Aorta (tissue), 5 donors: Measurements from ENCODE around the gene PROK1. TPM values are rescaled to one million over a fixed set of nuclear protein-coding genes. Genes with fewer than 3 reads are reported as not detected.
"Not testable (repeated sequence)": the region's sequence is repeated elsewhere in the genome, so short reads cannot be mapped to it uniquely, and the experiment has no call there.

ENCODE experiments used
- ATAC-seq: fragments of 200-7000 bp; cut with Tn5 transposase; one replicate; pipeline ENCODE4 v1.9.1; 2022; ENCODE audit warnings: moderate library complexity; ENCODE audit not compliant: low FRiP score
- DNase-seq, 2 donors: peaks; one replicate each; pipeline ENCODE4 v3.0.0-alpha.2; 2020
- H3K27ac ChIP-seq, 2 donors: one replicate each; pipeline ENCODE4 v1.5.1; 2013; ENCODE audit warnings: low read length in 2 of 2, mild to moderate bottlenecking in 2 of 2, moderate library complexity in 2 of 2, control low read depth in 1 of 2, inconsistent platforms in 1 of 2, low read depth in 1 of 2
- H3K27me3 ChIP-seq, 2 donors: one replicate each; pipeline ENCODE4 v1.6.1; 2013; ENCODE audit warnings: control low read depth in 1 of 2, low read length in 1 of 2, mild to moderate bottlenecking in 1 of 2, moderate library complexity in 1 of 2; ENCODE audit not compliant: insufficient read depth in 2 of 2, control insufficient read depth in 1 of 2
- H3K36me3 ChIP-seq, 2 donors: one replicate each; pipeline ENCODE4 v1.6.1; 2013; ENCODE audit warnings: control low read depth in 1 of 2, low read length in 1 of 2, mild to moderate bottlenecking in 1 of 2; ENCODE audit not compliant: insufficient read depth in 2 of 2, control insufficient read depth in 1 of 2
- H3K4me1 ChIP-seq, 2 donors: one replicate each; pipeline ENCODE4 v1.6.1; 2013; ENCODE audit warnings: low read length in 2 of 2, control low read depth in 1 of 2, mild to moderate bottlenecking in 1 of 2, moderate library complexity in 1 of 2; ENCODE audit not compliant: insufficient read depth in 2 of 2, control insufficient read depth in 1 of 2
- H3K4me3 ChIP-seq, 2 donors: one replicate each; pipeline ENCODE4 v1.5.1; 2013; ENCODE audit warnings: low read length in 2 of 2, control low read depth in 1 of 2, mild to moderate bottlenecking in 1 of 2
- H3K9me3 ChIP-seq: one replicate; pipeline ENCODE4 v1.6.1; 2013; ENCODE audit warnings: mild to moderate bottlenecking, low read length; ENCODE audit not compliant: control insufficient read depth
- WGBS, 2 donors: extraction: QIAGEN DNeasy Blood & Tissue Kit; methylation state at CpG; one replicate each; pipeline ENCODE4 v1.1.7; 2013; 5-methylcytosine and 5-hydroxymethylcytosine counted together
- intact Hi-C, 2 donors: fragments of 100-400 bp; cut with DNase I; formaldehyde crosslinking; loops; one replicate each; pipeline versions ENCODE4 v1.14.2 to v1.15.0; 2022
- long read RNA-seq, 2 donors: library from polyadenylated mRNA; unstranded; transcript quantifications; one replicate each; pipeline ENCODE4 v2.0.0, GENCODE V29; 2020 to 2021
- polyA plus RNA-seq, 2 donors: library from polyadenylated mRNA; stranded (reverse); fragments of 200-250 nt; gene quantifications; one replicate each; pipeline ENCODE4 v1.2.3, GENCODE V29; 2013
- total RNA-seq, 2 donors: library from RNA; stranded (reverse); fragmentation: NEBNext Ultra II Directional; extraction: Animal tissue kit (Norgen Biotek cat#: 25700); gene quantifications; one replicate each; pipeline ENCODE4 v1.2.1, GENCODE V29; 2021
- donor health status: healthy with polysubstance abuse.
- donor health status: Bipolar disorder and iron deficiency.
- donor health status: DM: no; HTN: no; CAD: no.
- donor health status: DM: no; HTN: no; CAD: no.
- donor health status: DM: yes; HTN: yes; CAD: no.

Gene PROK1, protein sequence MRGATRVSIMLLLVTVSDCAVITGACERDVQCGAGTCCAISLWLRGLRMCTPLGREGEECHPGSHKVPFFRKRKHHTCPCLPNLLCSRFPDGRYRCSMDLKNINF
- total RNA-seq (under 1 TPM; 0.26 to 0.27 TPM), polyA plus RNA-seq (under 1 TPM in 1 of 2 donors, not detected in 1; 0.25 TPM)
- long read RNA-seq, donor 1 = 0 reads
- long read RNA-seq, donor 2 = 0 reads

DNA sequence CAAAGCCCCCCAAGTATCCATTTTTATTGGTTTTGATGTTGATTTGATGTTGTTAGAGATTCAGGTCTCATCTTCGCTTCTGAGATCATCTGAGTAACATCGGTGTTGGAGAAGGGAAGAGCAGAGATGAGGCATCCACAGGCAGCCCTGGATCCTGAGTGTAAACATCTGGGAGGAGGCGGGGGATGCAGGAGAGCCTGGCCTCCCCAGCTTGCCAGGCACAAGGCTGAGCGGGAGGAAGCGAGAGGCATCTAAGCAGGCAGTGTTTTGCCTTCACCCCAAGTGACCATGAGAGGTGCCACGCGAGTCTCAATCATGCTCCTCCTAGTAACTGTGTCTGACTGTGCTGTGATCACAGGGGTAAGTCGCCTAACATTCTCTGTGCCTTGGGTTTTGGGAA, at the start of gene PROK1:
Gene PROK1, plus strand, starts transcription at position 221 of the 400 bp plus-strand sequence. Its CDS starts 68 bp downstream, at position 289.
- DNase-seq = peak in 1 of 2 donors; percentile 52

DNA sequence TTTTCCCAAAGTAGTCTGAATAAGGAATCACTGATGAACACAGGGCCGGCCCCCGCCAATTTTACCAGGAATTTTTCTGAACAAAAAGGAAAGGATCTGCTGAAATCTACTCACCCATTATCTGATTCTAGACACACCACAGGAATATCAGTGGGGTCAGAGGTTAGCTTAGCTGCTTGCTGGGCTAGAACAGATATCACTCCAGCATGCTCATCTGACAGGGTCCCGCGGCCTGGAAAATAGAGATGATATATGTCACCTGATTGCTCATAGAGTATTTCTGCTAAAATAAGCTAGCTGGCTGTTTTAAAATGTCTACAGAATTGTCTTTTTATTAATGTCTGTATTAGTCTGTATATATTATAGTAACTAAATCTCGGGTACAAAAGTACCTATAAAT, 47.1 kb upstream of the PROK1 start:
- Histone ChIP-seq H3K36me3 (peaks cover 0 to 7% of the 10 kb centered on the region in 2 donors), H3K4me3 (no peak overlapping the region), H3K4me1 (no peaks in the 10 kb centered on the region), H3K27me3 (no peaks in the 10 kb centered on the region), H3K27ac (no peak overlapping the region), H3K9me3 (no peaks in the 10 kb centered on the region)
- DNase-seq (no peak), ATAC-seq (no peak)
- 92% methylated on average over 5 of the region's 5 CpGs for WGBS, 2 donors
- intact Hi-C loops = no loop called here

More for the DNA sequence above, at the start of gene PROK1:
- no peak for ATAC-seq
- WGBS, 2 donors = 89 to 93% methylated on average over 8 of the region's 8 CpGs
- Histone ChIP-seq H3K4me1 (no peaks in the 10 kb centered on the region), H3K27ac (no peak within 1 kb of the TSS), H3K36me3 (no peaks in the 10 kb centered on the region), H3K4me3 (no peak within 1 kb of the TSS), H3K27me3 (no peaks in the 10 kb centered on the region), H3K9me3 (no peaks in the 10 kb centered on the region)
- intact Hi-C loops = loop anchor here in 1 of 2 donors (10.0 kb wide), 1 partner anchor 136 kb away; no protein-coding TSS in a partner anchor

DNA sequence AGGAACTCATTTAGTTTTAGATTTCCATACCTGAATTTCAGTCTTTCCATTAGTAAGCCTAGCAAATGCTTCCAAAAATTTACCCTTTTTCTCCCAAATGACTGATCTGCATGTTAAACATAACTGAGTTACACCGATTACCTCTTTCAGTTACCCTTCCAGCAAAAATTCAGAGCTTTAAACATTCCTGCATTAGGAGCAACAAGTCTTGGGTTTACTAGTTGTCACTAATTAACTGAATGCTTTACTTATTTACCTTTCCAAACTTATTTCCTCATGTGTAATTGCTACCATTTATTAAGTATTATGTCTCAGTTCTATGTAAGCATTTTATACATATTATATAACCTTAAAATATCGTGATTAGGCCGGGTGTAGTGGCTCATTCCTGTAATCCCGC, 46.5 kb upstream of the PROK1 start:
- H3K36me3 ChIP-seq = peaks cover 0 to 7% of the 10 kb centered on the region in 2 donors
- intact Hi-C loops = no loop called here
- no peaks in the 10 kb centered on the region for H3K9me3 ChIP-seq

DNA sequence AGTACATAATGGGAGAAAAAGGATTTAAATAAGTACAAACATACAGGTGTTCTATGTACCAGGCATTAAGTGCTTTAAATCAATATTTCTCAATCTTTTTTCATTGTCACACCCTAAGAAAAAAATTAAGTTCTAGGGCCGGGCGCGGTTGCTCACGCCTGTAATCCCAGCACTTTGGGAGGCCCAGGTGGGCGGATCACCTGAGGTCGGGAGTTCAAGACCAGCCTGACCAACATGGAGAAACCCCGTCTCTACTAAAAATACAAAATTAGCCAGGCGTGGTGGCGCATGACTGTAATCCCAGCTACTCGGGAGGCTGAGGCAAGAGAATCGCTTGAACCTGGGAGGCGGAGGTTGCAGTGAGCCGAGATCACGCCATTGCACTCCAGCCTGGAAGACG, 44.5 kb upstream of the PROK1 start:
- not testable (repeated sequence) for H3K4me3 ChIP-seq, H3K27me3 ChIP-seq, H3K9me3 ChIP-seq, DNase-seq, ATAC-seq, H3K4me1 ChIP-seq, H3K36me3 ChIP-seq, H3K27ac ChIP-seq
- 78 to 84% methylated on average over 14 to 15 of the region's 15 CpGs for WGBS, 2 donors
- intact Hi-C loops = loop anchor here (2.0 to 5.0 kb wide), 4 partner anchors 16 to 199 kb away; partner anchors contain the start of genes RBM15 (in 2 of the 2) and SLC16A4 (in 1 of the 2)

More for the DNA sequence above, 46.5 kb upstream of the PROK1 start:
- Histone ChIP-seq H3K27me3 (no peaks in the 10 kb centered on the region), H3K4me3 (no peak overlapping the region), H3K4me1 (no peaks in the 10 kb centered on the region), H3K27ac (no peak overlapping the region)
- no peak for DNase-seq
- WGBS, 2 donors = 92% methylated on average over 4 of the region's 4 CpGs
- no peak for ATAC-seq

DNA sequence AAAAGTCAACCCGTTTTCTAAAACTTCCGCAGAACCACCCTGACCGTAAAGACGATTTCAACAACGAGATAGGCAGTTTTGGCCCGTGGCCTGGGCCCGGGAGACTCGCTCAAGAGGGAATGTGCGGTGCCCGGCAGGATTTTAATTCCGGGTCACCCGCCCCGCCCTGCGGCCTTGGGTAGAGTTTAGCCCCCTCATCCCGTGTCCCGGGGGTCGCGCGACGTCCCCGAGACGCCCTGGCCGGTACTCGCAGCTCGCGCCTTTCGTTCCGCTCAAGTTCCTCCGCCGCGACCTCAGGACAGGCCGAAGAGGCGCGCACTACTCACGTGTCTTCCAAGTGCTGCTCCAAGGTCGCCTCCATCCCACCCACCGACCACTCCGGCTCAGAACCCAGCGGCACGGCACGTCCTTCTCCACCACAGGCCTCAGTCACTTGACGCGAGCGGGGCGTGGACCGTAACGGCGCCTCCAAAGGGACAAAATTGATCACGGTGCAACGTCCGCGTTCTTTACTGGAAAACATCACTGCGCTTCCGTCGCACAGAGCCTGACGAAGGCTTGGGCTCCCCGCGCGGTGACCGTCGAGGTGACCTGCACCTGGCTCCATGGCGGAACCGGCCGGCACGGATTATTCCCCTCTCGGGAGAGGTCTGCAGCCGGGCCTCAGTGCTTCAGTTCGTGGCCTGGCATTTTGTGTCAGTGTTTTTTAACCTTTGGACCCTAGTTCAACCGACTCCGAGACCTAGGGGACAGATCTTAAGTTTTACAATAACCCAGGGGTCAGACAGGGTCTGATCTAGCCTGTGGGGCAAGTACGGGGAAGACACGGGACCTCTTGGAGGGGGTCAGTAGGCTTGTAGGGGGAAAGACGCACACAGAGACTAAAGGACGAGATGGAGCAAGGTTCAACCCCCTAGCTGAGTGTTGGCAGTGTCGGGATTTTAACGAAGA, 43.4 kb upstream of the PROK1 start, which contains the start of gene LAMTOR5:
Gene LAMTOR5, minus strand, starts transcription at position 435 of the 951 bp plus-strand sequence. Its CDS starts 74 bp downstream, at position 361.
- 0 to 1% methylated on average over 76 of the region's 76 CpGs for WGBS, 2 donors
- Histone ChIP-seq H3K9me3 (no peaks in the 10 kb centered on the region), H3K4me3 (peak within 1 kb of the TSS; percentile 81 to 82), H3K4me1 (no peaks in the 10 kb centered on the region), H3K36me3 (peaks cover 0 to under 1% of the 10 kb centered on the region in 2 donors), H3K27me3 (no peaks in the 10 kb centered on the region), H3K27ac (peak within 1 kb of the TSS; percentile 47 to 81)
- DNase-seq (peak; percentile 96 to 98), ATAC-seq (peak; percentile 97)
- intact Hi-C loops = loop anchor here (2.0 to 5.0 kb wide), 4 partner anchors 17 to 200 kb away; partner anchors contain the start of genes RBM15 (in 2 of the 2) and SLC16A4 (in 1 of the 2)

DNA sequence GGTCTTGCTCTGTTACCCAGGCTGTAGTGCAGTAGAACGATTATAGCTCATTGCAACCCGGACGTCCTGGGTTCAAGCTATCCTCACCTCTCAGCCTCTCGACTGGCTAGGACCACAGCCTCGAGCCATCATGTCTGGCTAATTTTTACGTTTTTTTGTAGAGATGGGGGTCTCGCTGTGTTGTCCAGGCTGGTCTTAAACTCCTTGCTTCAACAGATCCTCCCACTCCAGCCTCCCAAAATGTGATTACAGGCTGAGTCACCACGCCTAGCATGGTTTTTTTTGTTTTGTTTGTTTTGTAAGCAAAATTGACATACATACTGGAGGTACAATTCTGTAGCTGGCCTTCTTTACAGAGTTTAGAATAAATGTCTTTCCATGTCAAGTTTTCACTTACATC, 42.5 kb upstream of the PROK1 start:
- DNase-seq = no peak
- WGBS, 2 donors = 88 to 89% methylated on average over 8 of the region's 8 CpGs
- H3K27ac ChIP-seq = no peak overlapping the region
- no peaks in the 10 kb centered on the region for H3K9me3 ChIP-seq
- no peak for ATAC-seq
- no peaks in the 10 kb centered on the region for H3K36me3 ChIP-seq
- H3K4me3 ChIP-seq = no peak overlapping the region
- no peaks in the 10 kb centered on the region for H3K4me1 ChIP-seq
- no peaks in the 10 kb centered on the region for H3K27me3 ChIP-seq
- intact Hi-C loops = loop anchor here (5.0 kb wide), 2 partner anchors 71 to 201 kb away; partner anchors contain the start of gene RBM15 (in 1 of the 2)

DNA sequence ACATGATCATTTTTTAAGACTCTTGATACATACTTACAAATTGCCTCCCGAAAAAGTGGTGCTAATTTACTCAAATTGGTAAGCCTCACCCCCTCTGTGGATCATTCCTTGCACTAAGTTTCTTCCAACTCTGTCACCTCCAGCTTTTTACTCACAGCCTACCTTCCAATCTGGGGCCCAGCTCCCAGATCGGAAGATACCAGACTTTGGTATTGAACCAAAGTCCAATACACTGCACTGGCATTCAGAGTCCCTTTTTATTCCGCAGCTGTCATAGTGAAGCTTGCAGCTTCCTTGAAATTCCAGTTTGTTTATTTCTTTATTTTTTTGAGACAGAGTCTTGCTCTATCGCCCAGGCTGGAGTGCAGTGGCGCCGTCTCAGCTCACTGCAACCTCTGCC, 41.6 kb upstream of the PROK1 start:
- Histone ChIP-seq H3K36me3 (no peaks in the 10 kb centered on the region), H3K4me3 (no peak overlapping the region), H3K4me1 (no peaks in the 10 kb centered on the region), H3K27me3 (no peaks in the 10 kb centered on the region), H3K27ac (no peak overlapping the region), H3K9me3 (no peaks in the 10 kb centered on the region)
- DNase-seq = no peak
- no peak for ATAC-seq
- intact Hi-C loops = loop anchor here (5.0 kb wide), 2 partner anchors 72 to 202 kb away; partner anchors contain the start of gene RBM15 (in 1 of the 2)
- 93 to 96% methylated on average over 6 of the region's 6 CpGs for WGBS, 2 donors

DNA sequence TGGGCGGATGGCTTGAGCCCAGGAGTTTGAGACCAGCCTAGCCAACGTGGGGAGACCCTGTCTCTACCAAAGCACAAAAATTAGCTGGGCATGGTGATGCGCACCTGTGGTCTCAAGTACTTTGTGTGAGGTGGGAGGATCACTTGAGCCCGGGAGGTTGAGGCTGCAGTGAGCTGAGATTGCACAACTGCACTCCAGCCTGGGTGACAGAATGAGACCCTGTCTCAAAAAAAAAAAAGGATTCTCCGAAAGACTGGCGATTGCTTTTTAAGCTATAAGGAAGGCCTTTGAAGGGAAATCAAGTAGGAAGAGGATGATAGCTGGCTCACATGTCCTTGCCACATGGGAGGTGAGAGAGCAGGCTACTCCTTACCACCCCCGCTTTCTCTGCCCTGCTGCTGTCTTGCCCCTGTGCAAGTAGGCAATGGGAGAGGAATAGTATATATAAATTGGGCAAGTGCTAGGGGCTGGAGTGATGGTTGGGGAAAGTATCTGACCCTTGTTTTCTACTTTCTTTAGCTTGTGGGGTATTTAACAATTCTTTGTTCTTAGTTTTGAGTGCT, 39.7 kb upstream of the PROK1 start:
- intact Hi-C loops = no loop called here
- ATAC-seq (no peak), DNase-seq (no peak)
- no peaks in the 10 kb centered on the region for H3K4me1 ChIP-seq
- H3K4me3 ChIP-seq = no peak overlapping the region
- no peaks in the 10 kb centered on the region for H3K9me3 ChIP-seq
- no peaks in the 10 kb centered on the region for H3K27me3 ChIP-seq
- WGBS, 2 donors = 79 to 82% methylated on average over 7 of the region's 7 CpGs
- no peaks in the 10 kb centered on the region for H3K36me3 ChIP-seq
- H3K27ac ChIP-seq = no peak overlapping the region
